GM12801 (cell line): Measurements from ENCODE around the gene FRMPD1.

Experiments
- TF ChIP-seq, protein P1 (sequence below): IDR thresholded peaks from one replicate; pipeline ENCODE4 v1.5.1; 2011; ENCODE audit warnings: control low read depth; ENCODE audit not compliant: insufficient read length; ENCODE audit errors: extremely low read depth

The FRMPD1 gene

DNA sequence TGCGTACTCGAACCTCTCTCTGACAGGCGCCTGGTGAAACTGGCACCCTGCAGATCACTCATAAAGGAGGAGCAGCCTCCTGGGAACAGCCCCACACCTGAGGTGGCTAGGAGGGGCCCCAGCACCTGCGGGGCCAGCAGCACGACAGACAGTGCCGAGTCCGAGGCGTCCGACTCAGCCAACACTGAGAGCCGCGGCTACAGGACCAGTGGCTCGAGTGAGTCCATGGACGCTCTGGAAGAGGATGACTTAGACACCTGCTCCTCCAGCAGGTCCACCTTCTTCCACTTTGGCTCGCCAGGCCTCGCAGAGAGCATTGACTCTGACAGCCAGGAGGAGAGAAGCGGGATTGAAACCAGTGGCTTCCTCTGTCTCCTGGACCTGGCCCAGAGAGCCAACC is 89.4 kb downstream of the FRMPD1 start:
- TF ChIP-seq, protein P1, sequence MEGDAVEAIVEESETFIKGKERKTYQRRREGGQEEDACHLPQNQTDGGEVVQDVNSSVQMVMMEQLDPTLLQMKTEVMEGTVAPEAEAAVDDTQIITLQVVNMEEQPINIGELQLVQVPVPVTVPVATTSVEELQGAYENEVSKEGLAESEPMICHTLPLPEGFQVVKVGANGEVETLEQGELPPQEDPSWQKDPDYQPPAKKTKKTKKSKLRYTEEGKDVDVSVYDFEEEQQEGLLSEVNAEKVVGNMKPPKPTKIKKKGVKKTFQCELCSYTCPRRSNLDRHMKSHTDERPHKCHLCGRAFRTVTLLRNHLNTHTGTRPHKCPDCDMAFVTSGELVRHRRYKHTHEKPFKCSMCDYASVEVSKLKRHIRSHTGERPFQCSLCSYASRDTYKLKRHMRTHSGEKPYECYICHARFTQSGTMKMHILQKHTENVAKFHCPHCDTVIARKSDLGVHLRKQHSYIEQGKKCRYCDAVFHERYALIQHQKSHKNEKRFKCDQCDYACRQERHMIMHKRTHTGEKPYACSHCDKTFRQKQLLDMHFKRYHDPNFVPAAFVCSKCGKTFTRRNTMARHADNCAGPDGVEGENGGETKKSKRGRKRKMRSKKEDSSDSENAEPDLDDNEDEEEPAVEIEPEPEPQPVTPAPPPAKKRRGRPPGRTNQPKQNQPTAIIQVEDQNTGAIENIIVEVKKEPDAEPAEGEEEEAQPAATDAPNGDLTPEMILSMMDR: no peak

DNA sequence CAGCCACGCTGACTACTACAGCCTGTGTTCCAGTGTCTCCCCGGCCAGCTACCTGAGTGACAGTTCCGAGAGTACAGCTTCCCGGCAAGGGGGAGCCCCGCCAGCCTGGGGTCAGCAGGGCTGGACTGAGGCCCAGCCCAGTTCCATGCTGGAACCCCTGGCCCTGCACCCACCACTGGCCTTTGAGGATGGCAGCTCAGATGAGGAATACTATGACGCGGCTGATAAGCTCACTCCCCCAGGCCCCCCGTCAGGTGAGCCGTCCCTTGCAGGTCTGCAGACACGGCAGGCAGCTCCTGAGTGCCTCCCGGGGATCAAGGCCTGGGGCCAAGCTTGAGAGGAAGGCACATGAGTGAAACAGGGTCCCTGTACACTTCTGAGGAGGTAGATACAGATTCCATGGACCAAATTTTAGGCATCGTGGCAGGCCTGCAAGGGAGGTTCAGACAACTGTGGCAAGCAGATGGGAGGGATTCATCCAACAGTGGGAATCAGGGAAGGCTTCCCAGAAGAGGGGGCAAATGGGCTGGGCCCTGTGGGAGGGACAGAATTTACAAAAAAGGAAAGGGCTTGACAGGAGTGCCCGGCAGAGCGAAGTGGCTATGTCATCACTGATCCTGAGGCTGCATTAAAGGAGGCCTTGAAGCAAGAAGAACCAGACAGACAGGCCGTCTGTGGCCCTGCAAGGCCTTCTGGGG is 90.0 kb downstream of the FRMPD1 start:
- TF ChIP-seq, protein P1: no peak

DNA sequence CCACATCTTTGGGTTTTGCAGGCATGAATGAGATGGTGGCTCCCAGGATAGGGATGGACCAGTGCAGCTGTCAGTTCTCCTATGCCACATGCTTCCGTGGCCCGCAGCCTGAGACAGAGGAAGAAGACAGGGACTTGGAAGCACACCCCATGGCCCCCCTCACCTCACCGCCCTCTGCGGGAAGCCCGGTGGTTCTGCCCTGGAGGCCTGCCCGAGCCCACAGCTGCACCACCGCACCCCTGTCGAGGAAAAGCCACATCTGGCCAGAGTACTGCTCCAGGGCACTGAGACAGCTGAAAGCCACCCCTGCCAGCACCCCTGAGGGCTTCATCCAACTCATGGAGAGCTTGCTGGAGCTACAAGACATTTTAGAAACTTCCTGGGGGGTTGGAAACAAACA is 95.2 kb downstream of the FRMPD1 start:
- TF ChIP-seq, protein P1: no peak

GRCh38 chr9:37746448-37747270 is 95.9 kb downstream of the FRMPD1 start:
- TF ChIP-seq, protein P1: no peak

DNA sequence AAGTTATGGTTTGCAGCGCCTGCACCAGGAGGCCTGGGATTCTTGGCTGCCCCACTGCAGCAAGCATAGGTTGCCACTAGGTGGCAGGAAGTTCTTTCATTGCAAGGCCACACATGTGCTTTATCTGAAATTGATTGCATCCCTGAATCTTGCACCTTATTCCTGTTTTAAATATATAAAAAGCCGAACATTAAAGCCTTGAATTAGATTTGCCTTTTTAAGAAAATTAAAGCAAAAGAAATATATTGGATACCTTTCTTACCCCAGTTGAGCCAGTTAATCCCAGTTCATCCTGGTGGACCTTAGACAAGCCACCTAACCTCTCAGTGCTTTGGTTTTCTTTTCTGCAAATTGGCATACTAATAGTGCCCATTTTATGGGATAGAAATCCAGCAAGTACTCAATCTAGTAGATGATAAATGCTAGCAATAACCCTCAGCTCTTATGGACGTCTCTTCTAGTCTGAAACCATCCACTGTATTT is 96.6 kb downstream of the FRMPD1 start:
- TF ChIP-seq, protein P1: peak; percentile 38

DNA sequence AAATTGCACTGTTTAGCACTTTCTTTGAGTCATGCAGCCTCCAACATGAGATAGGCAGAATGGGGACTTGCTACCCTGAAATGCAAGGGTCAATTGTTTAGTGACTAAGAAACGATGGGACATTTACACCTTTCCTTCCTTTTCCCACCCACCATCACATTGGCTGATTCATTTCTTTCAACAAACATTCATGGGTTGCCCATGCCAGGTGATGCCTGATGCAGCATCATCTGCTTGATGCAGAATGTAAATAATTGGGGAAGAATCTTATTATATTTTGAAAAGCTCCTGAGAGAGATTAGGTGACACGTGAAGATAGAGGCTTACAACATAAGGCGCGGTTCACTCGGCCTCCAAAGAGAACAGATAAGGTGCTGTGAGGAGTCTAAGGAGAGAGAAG is 98.4 kb downstream of the FRMPD1 start:
- TF ChIP-seq, protein P1: no peak

GRCh38 chr9:37751186-37751585 is 100.4 kb downstream of the FRMPD1 start:
- TF ChIP-seq, protein P1: no peak
